KMS-11 (cell line): ENCODE results near the gene SPATA2.

Experiments
- H2AFZ ChIP-seq: fragments of 200-600 bp; sonication (generic); 2 replicates; pipeline ENCODE4 v1.6.1; 2016; ENCODE audit warnings: antibody characterized with exemption, mixed run types, low read depth
- H3K27ac ChIP-seq: fragments of 200-600 bp; sonication (generic); 2 replicates; pipeline ENCODE4 v1.6.1; 2016; ENCODE audit warnings: mild to moderate bottlenecking, mixed run types
- H3K27me3 ChIP-seq: fragments of 200-600 bp; sonication (generic); 2 replicates; pipeline ENCODE4 v1.6.1; 2017; ENCODE audit warnings: mild to moderate bottlenecking, low read depth, mixed run types, moderate library complexity; ENCODE audit not compliant: insufficient read depth
- H3K36me3 ChIP-seq: fragments of 200-600 bp; sonication (generic); 2 replicates; pipeline ENCODE4 v1.6.1; 2017; ENCODE audit warnings: mild to moderate bottlenecking, mixed run types; ENCODE audit not compliant: insufficient read depth
- H3K4me1 ChIP-seq: fragments of 200-600 bp; sonication (generic); 2 replicates; pipeline ENCODE4 v1.6.1; 2016; ENCODE audit warnings: mild to moderate bottlenecking, low read depth, mixed run types; ENCODE audit not compliant: poor library complexity, severe bottlenecking
- H3K4me2 ChIP-seq: fragments of 200-600 bp; sonication (generic); 2 replicates; pipeline ENCODE4 v1.7.0; 2016; ENCODE audit warnings: mild to moderate bottlenecking, mixed run types
- H3K4me3 ChIP-seq: fragments of 200-600 bp; sonication (generic); IDR thresholded peaks from 2 replicates; pipeline ENCODE4 v1.6.1; 2017; ENCODE audit warnings: low read depth, low read length, mixed read lengths; ENCODE audit not compliant: insufficient read depth
- H3K79me2 ChIP-seq: fragments of 200-600 bp; sonication (generic); 2 replicates; pipeline ENCODE4 v1.6.1; 2016; ENCODE audit warnings: low read depth, mixed run types; ENCODE audit not compliant: insufficient read depth
- H3K9ac ChIP-seq: fragments of 200-600 bp; sonication (generic); 2 replicates; pipeline ENCODE4 v1.6.1; 2016; ENCODE audit warnings: mild to moderate bottlenecking, mixed run types
- H4K20me1 ChIP-seq: fragments of 200-600 bp; sonication (generic); 2 replicates; pipeline ENCODE4 v1.6.1; 2016; ENCODE audit warnings: mild to moderate bottlenecking, mixed run types; ENCODE audit not compliant: insufficient read depth
- TF ChIP-seq, protein P1 (sequence below): fragments of 200-600 bp; sonication (generic); conservative IDR thresholded peaks from 2 replicates; pipeline ENCODE4 v1.6.1; 2017; ENCODE audit warnings: low read depth, mild to moderate bottlenecking, antibody characterized with exemption, low read length, moderate library complexity, mixed read lengths

SPATA2 gene

GRCh38 chr20:49945701-49946477, 30.6 kb upstream of the SPATA2 start:
- Histone ChIP-seq H2AFZ (no peak overlapping the region), H3K4me1 (peaks cover 6% of the 10 kb centered on the region), H4K20me1 (peaks cover 4% of the 10 kb centered on the region; the same call in 1 of the 2 replicates), H3K9ac (no peak overlapping the region), H3K4me3 (no peak overlapping the region), H3K36me3 (peaks cover 28% of the 10 kb centered on the region; the same call in 1 of the 2 replicates), H3K27ac (no peak overlapping the region), H3K27me3 (no peaks in the 10 kb centered on the region), H3K79me2 (peaks cover 36% of the 10 kb centered on the region), H3K4me2 (no peak overlapping the region)
- TF ChIP-seq, protein P1, sequence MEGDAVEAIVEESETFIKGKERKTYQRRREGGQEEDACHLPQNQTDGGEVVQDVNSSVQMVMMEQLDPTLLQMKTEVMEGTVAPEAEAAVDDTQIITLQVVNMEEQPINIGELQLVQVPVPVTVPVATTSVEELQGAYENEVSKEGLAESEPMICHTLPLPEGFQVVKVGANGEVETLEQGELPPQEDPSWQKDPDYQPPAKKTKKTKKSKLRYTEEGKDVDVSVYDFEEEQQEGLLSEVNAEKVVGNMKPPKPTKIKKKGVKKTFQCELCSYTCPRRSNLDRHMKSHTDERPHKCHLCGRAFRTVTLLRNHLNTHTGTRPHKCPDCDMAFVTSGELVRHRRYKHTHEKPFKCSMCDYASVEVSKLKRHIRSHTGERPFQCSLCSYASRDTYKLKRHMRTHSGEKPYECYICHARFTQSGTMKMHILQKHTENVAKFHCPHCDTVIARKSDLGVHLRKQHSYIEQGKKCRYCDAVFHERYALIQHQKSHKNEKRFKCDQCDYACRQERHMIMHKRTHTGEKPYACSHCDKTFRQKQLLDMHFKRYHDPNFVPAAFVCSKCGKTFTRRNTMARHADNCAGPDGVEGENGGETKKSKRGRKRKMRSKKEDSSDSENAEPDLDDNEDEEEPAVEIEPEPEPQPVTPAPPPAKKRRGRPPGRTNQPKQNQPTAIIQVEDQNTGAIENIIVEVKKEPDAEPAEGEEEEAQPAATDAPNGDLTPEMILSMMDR, result no peak

GRCh38 chr20:49945306-49945700, 30.0 kb upstream of the SPATA2 start:
- no peak overlapping the region for H3K27ac ChIP-seq
- peaks cover 42% of the 10 kb centered on the region for H3K79me2 ChIP-seq

DNA sequence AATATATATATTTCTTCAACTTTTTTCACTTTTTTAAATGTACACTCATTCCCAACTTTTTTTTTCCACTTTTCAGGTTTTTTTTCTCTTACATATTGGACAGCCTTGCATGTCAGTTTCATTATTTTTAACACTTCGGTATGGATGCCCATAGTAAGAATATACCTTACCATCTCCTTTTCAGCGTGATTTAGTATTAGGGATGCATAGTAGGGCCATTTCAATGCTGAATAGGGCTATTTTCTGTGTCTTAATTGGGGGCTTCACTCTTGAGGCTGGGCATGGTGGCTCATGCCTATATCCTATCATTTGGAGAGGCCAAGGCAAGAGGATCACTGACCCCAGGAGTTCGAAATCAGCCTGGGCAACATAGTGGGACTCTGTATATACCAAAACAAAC, 27.6 kb upstream of the SPATA2 start:
- no peak overlapping the region for H3K9ac ChIP-seq
- H3K4me3 ChIP-seq, result no peak overlapping the region
- peaks cover 28% of the 10 kb centered on the region for H3K4me1 ChIP-seq
- H3K27me3 ChIP-seq, result no peaks in the 10 kb centered on the region
- peaks cover 18% of the 10 kb centered on the region; the same call in 1 of the 2 replicates for H3K36me3 ChIP-seq
- no peak overlapping the region for H2AFZ ChIP-seq
- no peaks in the 10 kb centered on the region for H4K20me1 ChIP-seq
- TF ChIP-seq, protein P1, result no peak
- peaks cover 66% of the 10 kb centered on the region for H3K79me2 ChIP-seq
- H3K4me2 ChIP-seq, result no peak overlapping the region
- H3K27ac ChIP-seq, result no peak overlapping the region

More at GRCh38 chr20:49945306-49945700, 30.0 kb upstream of the SPATA2 start:
- peaks cover 4% of the 10 kb centered on the region; the same call in 1 of the 2 replicates for H4K20me1 ChIP-seq
- no peaks in the 10 kb centered on the region for H3K27me3 ChIP-seq
- no peak overlapping the region for H3K4me3 ChIP-seq
- H2AFZ ChIP-seq, result no peak overlapping the region
- TF ChIP-seq, protein P1, result no peak
- H3K36me3 ChIP-seq, result peaks cover 28% of the 10 kb centered on the region; the same call in 1 of the 2 replicates
- H3K4me1 ChIP-seq, result peaks cover 6% of the 10 kb centered on the region
- no peak overlapping the region for H3K9ac ChIP-seq
- no peak overlapping the region for H3K4me2 ChIP-seq

DNA sequence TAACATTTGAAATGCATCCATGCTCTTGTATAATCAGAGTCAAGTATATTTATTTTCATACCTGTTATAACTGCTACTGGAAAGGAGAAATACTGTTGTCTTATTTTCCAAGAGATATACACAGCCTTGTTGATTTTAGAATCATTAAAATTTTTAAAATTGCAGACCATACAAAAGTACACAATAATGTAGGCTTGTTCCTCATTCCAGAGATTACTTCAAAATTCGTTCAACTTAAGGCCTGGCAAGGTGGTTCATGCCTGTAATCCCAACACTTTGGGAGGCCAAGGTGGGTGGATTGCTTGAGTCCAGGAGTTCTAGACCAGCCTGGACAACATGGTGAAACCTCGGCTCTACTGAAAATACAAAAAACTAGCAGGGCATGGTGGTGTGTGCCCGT, 27.0 kb upstream of the SPATA2 start:
- H3K4me2 ChIP-seq, result no peak overlapping the region
- H3K79me2 ChIP-seq, result peaks cover 72% of the 10 kb centered on the region
- H3K27me3 ChIP-seq, result no peaks in the 10 kb centered on the region
- no peak overlapping the region for H3K4me3 ChIP-seq
- peaks cover 35% of the 10 kb centered on the region for H3K4me1 ChIP-seq
- no peak overlapping the region for H3K9ac ChIP-seq
- TF ChIP-seq, protein P1, result no peak
- H2AFZ ChIP-seq, result no peak overlapping the region
- H3K36me3 ChIP-seq, result peaks cover 18% of the 10 kb centered on the region; the same call in 1 of the 2 replicates
- H3K27ac ChIP-seq, result no peak overlapping the region
- H4K20me1 ChIP-seq, result no peaks in the 10 kb centered on the region; the same call in 1 of the 2 replicates
